Measurements from ENCODE around the gene MEF2C. TPM values are rescaled to one million over a fixed set of nuclear protein-coding genes. Genes with fewer than 3 reads are reported as not detected.

The MEF2C gene
- total RNA-seq, 1 donor from 2014 or later = 42.0 TPM

GRCh38 chr5:88834499-88834898 lies 48.5 kb downstream of the MEF2C start:
- peak overlapping the region; percentile 50 for H3K27ac ChIP-seq
- H3K36me3 ChIP-seq = no peaks in the 10 kb centered on the region
- H3K4me1 ChIP-seq = peaks cover 47% of the 10 kb centered on the region
- TF ChIP-seq CTCF (IDR thresholded peaks at IDR 0.05) = no peak
- H3K4me3 ChIP-seq = no peak overlapping the region
- intact Hi-C loops (cut with DNase I) = no loop called here
- H3K27me3 ChIP-seq (ENCODE audit: low read depth) = no peaks in the 10 kb centered on the region
- no peak for DNase-seq
- ATAC-seq = no peak
- H3K9me3 ChIP-seq = no peaks in the 10 kb centered on the region

GRCh38 chr5:88834131-88834462 lies 48.9 kb downstream of the MEF2C start:
- peak in 1 of 2 donors; percentile 6 for ATAC-seq
- no peak for DNase-seq
- intact Hi-C loops (cut with DNase I) = no loop called here
- Histone ChIP-seq H3K4me1 (peaks cover 49% of the 10 kb centered on the region), H3K27ac (peak overlapping the region; percentile 50), H3K4me3 (no peak overlapping the region), H3K9me3 (no peaks in the 10 kb centered on the region), H3K36me3 (no peaks in the 10 kb centered on the region), H3K27me3 (ENCODE audit: low read depth) (no peaks in the 10 kb centered on the region)
- no peak for TF ChIP-seq CTCF (IDR thresholded peaks at IDR 0.05)

GRCh38 chr5:88833371-88834130 lies 49.4 kb downstream of the MEF2C start:
- H3K27me3 ChIP-seq (ENCODE audit: low read depth) = no peaks in the 10 kb centered on the region
- no peaks in the 10 kb centered on the region for H3K9me3 ChIP-seq
- H3K27ac ChIP-seq = peak overlapping the region; percentile 50
- peak overlapping the region; percentile 4 for H3K4me3 ChIP-seq
- peaks cover 49% of the 10 kb centered on the region for H3K4me1 ChIP-seq
- ATAC-seq (peak; percentile 80 to 87), DNase-seq (no peak)
- no peaks in the 10 kb centered on the region for H3K36me3 ChIP-seq
- no peak for TF ChIP-seq CTCF (IDR thresholded peaks at IDR 0.05)
- intact Hi-C loops (cut with DNase I) = no loop called here

GRCh38 chr5:88831816-88832215 lies 51.2 kb downstream of the MEF2C start:
- no peak overlapping the region for H3K27ac ChIP-seq
- TF ChIP-seq CTCF (IDR thresholded peaks at IDR 0.05) = no peak
- intact Hi-C loops (cut with DNase I) = no loop called here
- peaks cover 58% of the 10 kb centered on the region for H3K4me1 ChIP-seq
- H3K36me3 ChIP-seq = no peaks in the 10 kb centered on the region
- H3K9me3 ChIP-seq = no peaks in the 10 kb centered on the region
- DNase-seq = no peak
- no peak overlapping the region for H3K4me3 ChIP-seq
- ATAC-seq = no peak
- H3K27me3 ChIP-seq (ENCODE audit: low read depth) = no peaks in the 10 kb centered on the region

GRCh38 chr5:88830567-88830966 lies 52.4 kb downstream of the MEF2C start:
- Histone ChIP-seq H3K27ac (peak overlapping the region; percentile 7), H3K27me3 (ENCODE audit: low read depth) (no peaks in the 10 kb centered on the region), H3K4me3 (no peak overlapping the region), H3K36me3 (no peaks in the 10 kb centered on the region), H3K4me1 (peaks cover 67% of the 10 kb centered on the region), H3K9me3 (no peaks in the 10 kb centered on the region)
- DNase-seq (no peak), ATAC-seq (no peak)
- TF ChIP-seq CTCF (IDR thresholded peaks at IDR 0.05) = no peak
- intact Hi-C loops (cut with DNase I) = no loop called here

Measured in lower lobe of right lung (tissue), 2 donors.